DND-41 (cell line): ENCODE results near the gene IL17RE.

Experiments
- ATAC-seq: fragments of 200-7000 bp; cut with Tn5 transposase; 3 replicates; pipeline ENCODE4 v1.9.1; 2021; ENCODE audit warnings: low read depth; ENCODE audit not compliant: insufficient read depth
- DNase-seq: peaks from one replicate; pipeline ENCODE4 v3.0.0-alpha.2; 2020
- H2AFZ ChIP-seq: 2 replicates; pipeline ENCODE4 v1.6.0; 2012; ENCODE audit warnings: low read depth, low read length
- H3K27ac ChIP-seq: 2 replicates; pipeline ENCODE4 v1.5.1; 2012; ENCODE audit warnings: low read length, inconsistent platforms
- H3K27me3 ChIP-seq: fragments of 200-600 bp; sonication (generic); 2 replicates; pipeline ENCODE4 v1.6.0; 2012; ENCODE audit warnings: low read length, mild to moderate bottlenecking, inconsistent platforms; ENCODE audit not compliant: insufficient read depth, poor library complexity
- H3K36me3 ChIP-seq: 2 replicates; pipeline ENCODE4 v1.5.1; 2012; ENCODE audit warnings: low read length, inconsistent platforms; ENCODE audit not compliant: insufficient read depth
- H3K4me1 ChIP-seq: 2 replicates; pipeline ENCODE4 v1.5.1; 2012; ENCODE audit warnings: mild to moderate bottlenecking, low read length; ENCODE audit not compliant: insufficient read depth
- H3K4me2 ChIP-seq: 2 replicates; pipeline ENCODE4 v1.6.0; 2012; ENCODE audit warnings: mild to moderate bottlenecking, moderate library complexity, low read length, inconsistent platforms; ENCODE audit not compliant: insufficient read depth
- H3K4me3 ChIP-seq, 2 experiments: fragments of 200-600 bp in 1 of 2; shearing (Covaris generic) in 1 of 2; 2 replicates each; pipeline ENCODE4 v1.5.1; 2012 to 2016; ENCODE audit warnings: inconsistent platforms in 2 of 2, low read length in 2 of 2, mild to moderate bottlenecking in 2 of 2, low read depth in 1 of 2, moderate library complexity in 1 of 2
- H3K79me2 ChIP-seq: 2 replicates; pipeline ENCODE4 v1.6.0; 2012; ENCODE audit warnings: low read length, inconsistent platforms; ENCODE audit not compliant: insufficient read depth
- H3K9ac ChIP-seq: 2 replicates; pipeline ENCODE4 v1.6.0; 2012; ENCODE audit warnings: low read depth, mild to moderate bottlenecking, inconsistent platforms, low read length, moderate library complexity
- H3K9me3 ChIP-seq: 2 replicates; pipeline ENCODE4 v1.5.1; 2012; ENCODE audit warnings: low read length, moderate library complexity, mild to moderate bottlenecking, inconsistent platforms; ENCODE audit not compliant: insufficient read depth, severe bottlenecking
- H4K20me1 ChIP-seq: 2 replicates; pipeline ENCODE4 v1.6.0; 2012; ENCODE audit warnings: low read length; ENCODE audit not compliant: insufficient read depth
- CTCF ChIP-seq: IDR thresholded peaks from 2 replicates; pipeline ENCODE4 v1.5.1; 2012; ENCODE audit warnings: borderline replicate concordance, low read length, moderate library complexity, mild to moderate bottlenecking; ENCODE audit not compliant: poor library complexity, severe bottlenecking; ENCODE audit errors: extremely low read depth
- EZH2 ChIP-seq: IDR thresholded peaks from 3 replicates; pipeline ENCODE4 v1.6.1; 2012; ENCODE audit warnings: borderline replicate concordance, low read depth, mild to moderate bottlenecking, moderate library complexity, low read length, inconsistent platforms; ENCODE audit not compliant: severe bottlenecking

IL17RE gene

GRCh38 chr3:9933561-9934234 is 31.1 kb downstream of the IL17RE start, which contains the start of gene CRELD1:
TSS of gene CRELD1 (plus strand) at chr3:9933834. CDS start at chr3:9934439, 605 bp downstream.
- DNase-seq, result peak; percentile 96
- peak within 1 kb of the TSS; percentile 65 to 77 for H3K4me3 ChIP-seq
- no peaks in the 10 kb centered on the region for H4K20me1 ChIP-seq
- peaks cover 15% of the 10 kb centered on the region for H3K36me3 ChIP-seq
- H3K9ac ChIP-seq, result peak within 1 kb of the TSS; percentile 85
- ATAC-seq, result peak; percentile 81
- peak within 1 kb of the TSS; percentile 81 for H2AFZ ChIP-seq
- H3K4me1 ChIP-seq, result peaks cover 40% of the 10 kb centered on the region
- peak within 1 kb of the TSS; percentile 95 for H3K27ac ChIP-seq
- H3K79me2 ChIP-seq, result peaks cover 12% of the 10 kb centered on the region
- no peak for TF ChIP-seq EZH2
- no peak for TF ChIP-seq CTCF
- no peaks in the 10 kb centered on the region for H3K27me3 ChIP-seq
- H3K4me2 ChIP-seq, result peak within 1 kb of the TSS; percentile 94
- H3K9me3 ChIP-seq, result no peaks in the 10 kb centered on the region

DNA sequence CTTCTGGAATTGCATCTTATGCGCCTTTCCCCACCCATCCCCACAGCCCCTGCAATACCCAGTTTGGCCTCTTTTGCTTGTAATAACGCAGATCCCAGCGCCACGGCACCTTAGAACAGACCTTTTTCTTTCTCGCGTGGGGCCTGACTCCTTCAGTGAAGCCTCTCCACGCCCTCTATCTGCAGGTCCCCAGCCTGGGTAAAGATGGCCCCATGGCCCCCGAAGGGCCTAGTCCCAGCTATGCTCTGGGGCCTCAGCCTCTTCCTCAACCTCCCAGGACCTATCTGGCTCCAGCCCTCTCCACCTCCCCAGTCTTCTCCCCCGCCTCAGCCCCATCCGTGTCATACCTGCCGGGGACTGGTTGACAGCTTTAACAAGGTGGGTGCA is 31.6 kb downstream of the IL17RE start:
- Histone ChIP-seq H3K27ac (peak overlapping the region; percentile 95), H3K4me2 (peak overlapping the region; percentile 94), H3K9ac (peak overlapping the region; percentile 85), H4K20me1 (no peaks in the 10 kb centered on the region), H3K4me3 (peak overlapping the region; percentile 65 to 77), H3K9me3 (no peaks in the 10 kb centered on the region), H3K27me3 (no peaks in the 10 kb centered on the region), H3K4me1 (peaks cover 40% of the 10 kb centered on the region), H2AFZ (peak overlapping the region; percentile 81), H3K79me2 (peaks cover 12% of the 10 kb centered on the region), H3K36me3 (peaks cover 15% of the 10 kb centered on the region)
- DNase-seq (no peak), ATAC-seq (no peak)
- TF ChIP-seq EZH2 (no peak), CTCF (no peak)

DNA sequence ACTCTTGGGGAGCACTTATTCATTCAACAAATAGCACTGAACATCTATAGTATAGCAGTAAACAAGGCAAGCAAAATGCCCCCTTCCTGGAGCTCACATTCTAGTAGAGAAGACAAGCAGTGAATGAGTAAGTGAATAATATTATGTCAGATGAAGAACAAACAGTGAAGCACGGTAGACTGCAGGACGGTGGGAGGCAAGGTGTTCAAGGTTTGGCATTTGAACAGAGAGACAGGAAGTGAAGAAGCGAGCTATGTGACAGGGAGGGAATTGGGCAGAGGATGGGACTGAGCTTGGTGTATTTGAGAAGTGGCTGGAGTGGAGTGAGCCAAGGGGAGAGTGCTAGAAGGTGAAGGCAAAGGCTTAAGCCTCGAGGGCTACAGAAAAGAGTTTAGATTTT is 32.3 kb downstream of the IL17RE start:
- peak overlapping the region; percentile 94 for H3K4me2 ChIP-seq
- no peaks in the 10 kb centered on the region for H4K20me1 ChIP-seq
- H3K79me2 ChIP-seq, result peaks cover 12% of the 10 kb centered on the region
- no peak overlapping the region for H2AFZ ChIP-seq
- H3K27ac ChIP-seq, result peak overlapping the region; percentile 40; the same call in 1 of the 2 replicates
- ATAC-seq, result no peak
- no peak for DNase-seq
- H3K4me1 ChIP-seq, result peaks cover 40% of the 10 kb centered on the region
- H3K9me3 ChIP-seq, result no peaks in the 10 kb centered on the region
- peaks cover 15% of the 10 kb centered on the region for H3K36me3 ChIP-seq
- H3K9ac ChIP-seq, result peak overlapping the region; percentile 85; the same call in 1 of the 2 replicates
- H3K27me3 ChIP-seq, result no peaks in the 10 kb centered on the region
- TF ChIP-seq CTCF, result no peak
- TF ChIP-seq EZH2, result no peak
- peak overlapping the region in 1 of 2 experiments; percentile 77; a peak in 2 of 4 replicates for H3K4me3 ChIP-seq
